ENCODE results near the gene SH3YL1. TPM values are rescaled to one million over a fixed set of nuclear protein-coding genes. Genes with fewer than 3 reads are reported as not detected.

Gene SH3YL1
- total RNA-seq, 3 donors from 2014 or later = 49.5 to 102 (median 92.3) TPM

DNA sequence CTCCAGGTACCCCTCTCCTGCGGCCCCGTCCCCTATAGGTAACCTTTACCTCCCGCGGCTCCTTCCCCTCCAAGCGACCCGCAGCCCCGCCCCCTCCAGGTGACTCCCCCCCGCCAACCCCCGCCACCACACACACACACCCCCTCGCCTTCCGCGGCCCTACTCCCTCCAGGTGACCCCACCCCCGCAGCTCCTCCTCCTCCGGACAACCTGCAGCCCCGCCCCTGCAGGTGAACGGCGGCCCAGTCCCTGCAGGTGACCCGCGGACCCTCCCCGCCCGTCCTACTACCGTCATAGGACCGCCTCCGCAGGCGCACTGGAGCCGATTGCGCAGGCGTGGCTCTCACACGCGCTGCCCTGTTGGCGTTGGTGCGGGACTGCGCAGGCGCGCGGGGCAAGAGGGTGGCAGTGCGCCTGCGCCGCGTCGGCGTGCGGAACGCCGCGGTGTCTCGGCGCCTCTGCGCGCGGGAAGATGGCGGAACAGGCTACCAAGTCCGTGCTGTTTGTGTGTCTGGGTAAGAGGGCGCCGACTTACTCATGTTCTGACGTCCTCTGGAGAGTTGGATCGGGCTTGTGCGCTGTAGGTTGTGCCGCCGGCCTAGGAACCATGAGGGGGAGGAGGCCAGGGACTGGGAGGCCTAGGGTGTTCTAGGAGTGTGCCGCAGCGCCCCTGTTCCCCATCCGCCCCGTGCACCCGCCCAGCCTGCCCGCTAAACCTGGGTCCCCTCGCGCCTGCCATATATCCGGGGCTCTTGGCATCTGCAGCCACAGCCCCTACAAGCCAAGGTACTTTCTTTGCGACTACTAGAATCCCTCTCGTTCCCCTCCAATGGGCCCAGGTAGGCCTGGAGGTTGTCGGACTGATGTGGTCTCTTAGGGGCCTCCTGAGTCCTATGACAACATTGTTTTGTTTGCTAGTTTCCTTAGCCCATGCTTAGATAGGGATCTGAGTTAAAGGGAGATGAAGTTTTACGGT, 949 bp upstream of the SH3YL1 start, which contains the start of gene ACP1:
Gene ACP1, plus strand, starts transcription at position 455 of the 976 bp plus-strand sequence. Its CDS starts 18 bp downstream, at position 473.
- Histone ChIP-seq H3K4me3 (peak within 1 kb of the TSS; percentile 56), H3K36me3 (ENCODE audit: low read depth) (no peaks in the 10 kb centered on the region), H3K4me1 (ENCODE audit: low read depth) (peaks cover 14% of the 10 kb centered on the region), H3K9me3 (no peaks in the 10 kb centered on the region)
- TF ChIP-seq, protein P1, sequence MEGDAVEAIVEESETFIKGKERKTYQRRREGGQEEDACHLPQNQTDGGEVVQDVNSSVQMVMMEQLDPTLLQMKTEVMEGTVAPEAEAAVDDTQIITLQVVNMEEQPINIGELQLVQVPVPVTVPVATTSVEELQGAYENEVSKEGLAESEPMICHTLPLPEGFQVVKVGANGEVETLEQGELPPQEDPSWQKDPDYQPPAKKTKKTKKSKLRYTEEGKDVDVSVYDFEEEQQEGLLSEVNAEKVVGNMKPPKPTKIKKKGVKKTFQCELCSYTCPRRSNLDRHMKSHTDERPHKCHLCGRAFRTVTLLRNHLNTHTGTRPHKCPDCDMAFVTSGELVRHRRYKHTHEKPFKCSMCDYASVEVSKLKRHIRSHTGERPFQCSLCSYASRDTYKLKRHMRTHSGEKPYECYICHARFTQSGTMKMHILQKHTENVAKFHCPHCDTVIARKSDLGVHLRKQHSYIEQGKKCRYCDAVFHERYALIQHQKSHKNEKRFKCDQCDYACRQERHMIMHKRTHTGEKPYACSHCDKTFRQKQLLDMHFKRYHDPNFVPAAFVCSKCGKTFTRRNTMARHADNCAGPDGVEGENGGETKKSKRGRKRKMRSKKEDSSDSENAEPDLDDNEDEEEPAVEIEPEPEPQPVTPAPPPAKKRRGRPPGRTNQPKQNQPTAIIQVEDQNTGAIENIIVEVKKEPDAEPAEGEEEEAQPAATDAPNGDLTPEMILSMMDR (IDR thresholded peaks at IDR 0.05) = no peak
- DNase-seq (peak; percentile 98 to 99 (median 99)), ATAC-seq (peak; percentile 93)
- intact Hi-C loops (cut with DNase I, micrococcal nuclease) = no loop called here

DNA sequence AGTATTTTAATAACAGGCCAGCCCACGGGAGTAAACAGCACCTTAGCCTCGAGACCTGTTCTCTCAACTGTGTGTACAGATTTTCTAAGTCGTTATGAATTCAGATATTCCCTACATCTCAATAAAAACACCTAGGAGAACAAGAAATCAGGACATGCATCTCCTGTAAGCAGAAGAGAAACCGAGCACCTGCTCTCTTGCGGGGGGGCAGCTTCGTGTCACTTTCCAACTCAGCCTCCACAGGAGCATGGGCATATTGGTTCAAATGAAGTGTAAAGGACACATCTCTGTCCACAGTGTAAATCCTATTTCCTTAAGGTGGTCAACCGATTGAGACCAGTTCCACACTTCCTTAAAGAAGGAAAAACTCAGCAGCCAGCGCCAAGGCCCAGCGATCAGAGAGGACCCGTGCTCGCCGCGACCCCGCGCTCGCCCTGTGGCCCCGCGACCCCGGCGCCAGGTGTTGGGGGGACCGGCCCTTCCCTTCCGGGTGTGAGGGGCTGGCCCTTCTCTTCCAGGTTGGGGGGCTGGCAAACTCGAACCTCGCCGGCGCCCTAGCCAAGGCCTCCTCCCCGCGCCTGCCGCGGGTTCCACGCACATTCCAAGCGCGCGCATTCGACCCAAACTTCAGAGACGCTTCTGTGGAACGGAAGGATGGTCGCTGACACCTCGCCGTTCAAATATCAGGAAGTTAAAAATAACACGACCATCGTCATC, 652 bp downstream of the SH3YL1 start:
- no peaks in the 10 kb centered on the region for H3K36me3 ChIP-seq (ENCODE audit: low read depth)
- H3K4me1 ChIP-seq (ENCODE audit: low read depth) = peaks cover 9% of the 10 kb centered on the region
- peaks cover 2% of the 10 kb centered on the region for H3K9me3 ChIP-seq
- peak overlapping the region; percentile 56 for H3K4me3 ChIP-seq
- TF ChIP-seq, protein P1 (IDR thresholded peaks at IDR 0.05) = no peak
- DNase-seq (peak; percentile 37 to 63 (median 57)), ATAC-seq (no peak)
- intact Hi-C loops (cut with DNase I, micrococcal nuclease) = no loop called here

DNA sequence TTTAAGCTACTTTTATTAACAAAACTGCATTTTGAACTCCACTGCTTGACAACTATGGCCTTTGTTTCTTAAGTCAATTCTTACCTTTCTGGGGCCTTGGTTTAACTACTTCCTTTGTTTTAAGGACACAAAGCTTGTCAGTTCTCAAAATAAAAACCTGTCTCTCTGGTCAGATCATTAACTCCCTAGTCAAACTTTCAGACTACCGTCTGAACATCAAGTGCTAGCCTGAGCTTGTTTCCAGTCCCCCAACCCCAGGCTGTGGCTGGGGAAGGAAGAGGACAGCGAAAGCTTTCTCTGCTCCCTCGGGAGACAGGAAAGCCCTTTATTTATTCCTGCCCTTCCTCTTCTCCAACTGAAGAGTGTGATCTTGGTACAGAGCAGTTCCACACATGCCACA, 1.7 kb downstream of the SH3YL1 start:
- intact Hi-C loops (cut with DNase I, micrococcal nuclease) = no loop called here
- H3K4me1 ChIP-seq (ENCODE audit: low read depth) = peaks cover 9% of the 10 kb centered on the region
- DNase-seq (no peak), ATAC-seq (no peak)
- peaks cover 7% of the 10 kb centered on the region for H3K9me3 ChIP-seq
- TF ChIP-seq, protein P1 (IDR thresholded peaks at IDR 0.05) = no peak
- no peaks in the 10 kb centered on the region for H3K36me3 ChIP-seq (ENCODE audit: low read depth)
- no peak overlapping the region for H3K4me3 ChIP-seq

DNA sequence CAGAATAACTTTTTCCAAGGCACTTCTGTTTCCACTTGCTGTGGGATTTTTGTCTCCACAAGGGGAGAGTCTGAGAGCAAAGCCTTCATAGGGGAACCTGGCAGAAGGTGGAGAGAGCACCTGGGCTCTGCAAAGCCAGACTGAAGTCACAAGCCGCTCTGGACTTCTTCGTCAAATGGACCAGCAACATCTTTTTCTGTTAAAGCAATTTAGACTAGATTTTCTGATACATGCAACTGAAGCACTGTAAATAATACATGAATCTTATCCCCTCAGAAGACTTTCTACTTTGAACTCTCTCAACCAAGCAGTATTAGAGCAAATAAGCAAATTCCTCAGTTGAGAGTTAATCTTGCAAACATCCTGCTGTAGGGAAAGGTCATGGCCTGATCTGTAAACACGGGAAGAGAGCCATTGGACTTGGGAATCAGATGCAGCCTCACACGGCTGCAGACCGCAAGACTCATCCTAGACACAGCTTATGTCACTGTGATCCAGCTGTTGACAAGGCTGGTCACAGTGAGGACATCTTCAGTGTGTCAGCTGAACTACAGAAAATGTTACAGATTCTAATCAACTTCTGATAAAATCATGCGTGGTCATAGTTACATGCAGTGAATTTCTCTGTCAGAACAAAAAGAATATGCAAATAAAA, 3.2 kb downstream of the SH3YL1 start:
- Histone ChIP-seq H3K4me1 (ENCODE audit: low read depth) (no peaks in the 10 kb centered on the region), H3K36me3 (ENCODE audit: low read depth) (no peaks in the 10 kb centered on the region), H3K4me3 (no peak overlapping the region), H3K9me3 (peaks cover 7% of the 10 kb centered on the region)
- TF ChIP-seq, protein P1 (IDR thresholded peaks at IDR 0.05) = no peak
- intact Hi-C loops (cut with DNase I, micrococcal nuclease) = no loop called here
- ATAC-seq (no peak), DNase-seq (no peak)

DNA sequence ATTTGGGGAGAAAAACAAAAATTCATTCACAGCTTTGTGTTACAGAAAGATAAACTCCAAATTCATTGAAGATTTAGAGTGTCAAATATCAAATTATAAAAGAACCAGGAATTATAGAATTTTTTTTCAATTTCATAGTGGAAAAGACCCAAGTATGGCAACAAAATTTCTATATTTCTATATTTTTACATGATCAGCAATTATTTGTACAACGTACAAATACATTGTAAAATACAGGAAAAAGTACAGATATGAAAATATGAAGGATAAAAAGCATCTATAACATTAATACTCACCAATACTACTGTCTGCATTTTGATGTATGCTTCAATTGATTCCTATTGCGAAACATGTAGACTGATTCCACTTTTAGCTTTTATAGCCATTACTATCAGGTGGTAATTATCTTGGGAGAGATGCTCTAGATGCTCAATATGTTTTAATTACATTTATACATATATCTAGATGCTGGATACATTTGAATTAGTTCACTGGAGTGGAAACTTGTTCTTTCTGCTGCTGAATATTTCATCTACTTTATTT, 4.0 kb downstream of the SH3YL1 start:
- Histone ChIP-seq H3K9me3 (peaks cover 7% of the 10 kb centered on the region), H3K4me1 (ENCODE audit: low read depth) (no peaks in the 10 kb centered on the region), H3K4me3 (no peak overlapping the region), H3K36me3 (ENCODE audit: low read depth) (no peaks in the 10 kb centered on the region)
- no peak for ATAC-seq
- TF ChIP-seq, protein P1 (IDR thresholded peaks at IDR 0.05) = no peak
- intact Hi-C loops (cut with DNase I, micrococcal nuclease) = no loop called here
- DNase-seq = no peak
